B cell (primary cell): ENCODE results near the gene NFATC1. TPM values are rescaled to one million over a fixed set of nuclear protein-coding genes. Genes with fewer than 3 reads are reported as not detected.

Source experiments
- ATAC-seq: fragments of 200-7000 bp; cut with Tn5 transposase; one replicate; pipeline ENCODE4 v1.10.0; 2021; ENCODE audit warnings: low read depth, mild to moderate bottlenecking, moderate number of reproducible peaks, moderate library complexity
- CTCF ChIA-PET: fragments of 350-600 bp; sonication (Branson Sonifier 250); formaldehyde crosslinking; loops from one replicate; lab custom pipeline; 2021; ENCODE audit warnings: antibody characterized with exemption, inconsistent platforms; lab: Charles Lee
- POLR2A ChIA-PET: fragments of 350-600 bp; sonication (Branson Sonifier 250); formaldehyde crosslinking; loops from one replicate; lab custom pipeline; 2021; ENCODE audit warnings: antibody characterized with exemption; lab: Charles Lee
- DNase-seq: peaks from one replicate; pipeline ENCODE4 v3.0.0; 2013
- H2AFZ ChIP-seq: 2 replicates; pipeline ENCODE4 v1.6.1; 2012; ENCODE audit warnings: mild to moderate bottlenecking, low read depth, low read length; ENCODE audit not compliant: insufficient read depth, poor library complexity, severe bottlenecking
- H3K27ac ChIP-seq, 2 donors: 1 replicate in 1 of 2; 2 replicates in 1 of 2; pipeline ENCODE4 v1.5.1; 2012 to 2013; ENCODE audit warnings: low read length in 2 of 2, mild to moderate bottlenecking in 2 of 2, moderate library complexity in 1 of 2
- H3K27me3 ChIP-seq, 4 experiments: fragments of 200-600 bp in 1 of 4; sonication (generic) in 1 of 4; replicated peaks in 1 of 4; 1 replicate in 2 of 4; 2 replicates in 2 of 4; pipeline versions ENCODE4 v1.6.1 to v1.7.0; 2013 to 2016; ENCODE audit warnings: low read length in 3 of 4, mild to moderate bottlenecking in 2 of 4, mixed read lengths in 1 of 4, moderate library complexity in 1 of 4; ENCODE audit not compliant: insufficient read depth in 4 of 4, control insufficient read depth in 3 of 4; ENCODE audit errors: control extremely low read depth in 1 of 4
- H3K36me3 ChIP-seq, 2 experiments: replicated peaks in 1 of 2; 1 replicate in 1 of 2; 2 replicates in 1 of 2; pipeline versions ENCODE4 v1.6.1 to v1.7.1; 2013; ENCODE audit warnings: low read length in 1 of 2; ENCODE audit not compliant: insufficient read depth in 2 of 2, control insufficient read depth in 1 of 2; ENCODE audit errors: control extremely low read depth in 1 of 2, extremely low read depth in 1 of 2
- H3K4me1 ChIP-seq, 2 donors: fragments of 200-600 bp in 1 of 2; sonication (generic) in 1 of 2; 1 replicate in 1 of 2; 2 replicates in 1 of 2; pipeline versions ENCODE4 v1.5.1 to v1.6.1; 2013 to 2017; ENCODE audit warnings: low read length in 2 of 2; ENCODE audit not compliant: control insufficient read depth in 2 of 2, insufficient read depth in 2 of 2
- H3K4me2 ChIP-seq: replicated peaks from 2 replicates; pipeline ENCODE3; 2012; ENCODE audit warnings: mild to moderate bottlenecking, low read depth, low read length; ENCODE audit not compliant: poor library complexity, severe bottlenecking
- H3K4me3 ChIP-seq, 5 experiments: fragments of 200-600 bp in 1 of 5; sonication (generic) in 1 of 5; 1 replicate in 3 of 5; 2 replicates in 2 of 5; pipeline versions ENCODE4 v1.5.1 to v1.7.0; 2011 to 2016; ENCODE audit warnings: low read length in 4 of 5, mild to moderate bottlenecking in 4 of 5, low read depth in 2 of 5, control low read depth in 1 of 5, moderate library complexity in 1 of 5; ENCODE audit not compliant: insufficient read depth in 1 of 5; ENCODE audit errors: control extremely low read depth in 1 of 5, extremely low read depth in 1 of 5
- H3K79me2 ChIP-seq: fragments of 200-600 bp; sonication (generic); one replicate; pipeline ENCODE4 v1.6.0; 2016; ENCODE audit warnings: low read length; ENCODE audit not compliant: control insufficient read depth, insufficient read depth
- H3K9ac ChIP-seq: fragments of 200-600 bp; sonication (generic); 2 replicates; pipeline ENCODE4 v1.6.1; 2017; ENCODE audit warnings: mild to moderate bottlenecking, low read length, moderate library complexity
- H3K9me3 ChIP-seq, 3 donors: one replicate each; pipeline versions ENCODE4 v1.6.1 to v1.7.1; 2013; ENCODE audit warnings: low read length in 2 of 3; ENCODE audit not compliant: control insufficient read depth in 2 of 3, insufficient read depth in 1 of 3; ENCODE audit errors: control extremely low read depth in 1 of 3
- H4K20me1 ChIP-seq: 2 replicates; pipeline ENCODE4 v1.6.0; 2012; ENCODE audit warnings: mild to moderate bottlenecking, low read length; ENCODE audit not compliant: insufficient read depth, control insufficient read depth, poor library complexity, severe bottlenecking
- H3K27ac Mint-ChIP-seq: one replicate; pipeline ENCODE4 v1.8.0; 2021; ENCODE audit warnings: mixed read lengths
- H3K27me3 Mint-ChIP-seq: one replicate; pipeline ENCODE4 v1.8.0; 2021; ENCODE audit warnings: mixed read lengths
- H3K4me1 Mint-ChIP-seq: one replicate; pipeline ENCODE4 v1.8.0; 2021; ENCODE audit warnings: mixed read lengths
- H3K4me3 Mint-ChIP-seq: one replicate; pipeline ENCODE4 v1.8.0; 2021; ENCODE audit warnings: mixed read lengths
- H3K9me3 Mint-ChIP-seq: one replicate; pipeline ENCODE4 v1.8.0; 2022; ENCODE audit warnings: mixed read lengths; ENCODE audit not compliant: insufficient read depth
- CTCF ChIP-seq: fragments of 200-600 bp; IDR thresholded peaks from one replicate; pipeline ENCODE4 v1.8.0; 2022; ENCODE audit warnings: antibody characterized with exemption, mild to moderate bottlenecking
- EZH2 ChIP-seq: IDR thresholded peaks from 2 replicates; pipeline ENCODE4 v1.6.1; 2012; ENCODE audit warnings: borderline replicate concordance, low read depth, mild to moderate bottlenecking, moderate library complexity, low read length; ENCODE audit not compliant: insufficient read depth, poor library complexity, severe bottlenecking
- WGBS: methylation state at CpG from one replicate; pipeline ENCODE4 v1.1.5; 2013; ENCODE audit warnings: missing lambda C conversion rate; ENCODE audit not compliant: insufficient coverage; 5-methylcytosine and 5-hydroxymethylcytosine counted together
- intact Hi-C: fragments of 100-400 bp; cut with micrococcal nuclease; formaldehyde crosslinking; loops from one replicate; pipeline ENCODE4 v1.10.0; 2022
- polyA plus RNA-seq: library from polyadenylated mRNA; depleted of rRNA; stranded (reverse); fragments of >200 nt; gene quantifications from 2 replicates; pipeline ENCODE4 v1.2.3, GENCODE V29; 2012
- total RNA-seq, 2 donors: library from RNA; stranded (reverse); fragments of 120-200 nt in 1 of 2; gene quantifications; 1 replicate in 1 of 2; 2 replicates in 1 of 2; pipeline versions ENCODE4 v1.2.3 to v1.2.4, GENCODE V29; 2013 to 2022

NFATC1 gene
- total and polyA plus RNA-seq, 2 donors (not counting 1 experiment from before 2014, with no cell fraction given), result 32.2 to 108 TPM

GRCh38 chr18:79395308-79395640 is 456 bp upstream of the NFATC1 start:
- peaks cover 40 to 50% of the 10 kb centered on the region in 2 donors for H3K4me1 ChIP-seq
- no peaks in the 10 kb centered on the region for H3K9me3 Mint-ChIP-seq
- CTCF ChIA-PET, result interaction anchor here (1.2 to 4.3 kb wide), 4 partner anchors 47 to 135 kb away, joined by 3 to 38 read pairs (median 12); no protein-coding TSS in a partner anchor
- WGBS, result no CpG with 5 or more reads among the region's 34 CpGs
- H2AFZ ChIP-seq, result peak overlapping the region; percentile 68
- peaks cover 0 to 3% (median 0%) of the 10 kb centered on the region in 4 experiments for H3K27me3 ChIP-seq
- no peaks in the 10 kb centered on the region for H3K9me3 ChIP-seq
- no peak overlapping the region for H3K27ac ChIP-seq
- H3K4me2 ChIP-seq, result peak overlapping the region; percentile 99
- POLR2A ChIA-PET, result interaction anchor here (0.7 kb wide), 1 partner anchor 638 kb away, joined by 3 read pairs; no protein-coding TSS in a partner anchor
- peak overlapping the region; percentile 92 for H3K4me3 Mint-ChIP-seq
- peak overlapping the region in 4 of 5 experiments; percentile 32 to 78 (median 60) for H3K4me3 ChIP-seq
- H3K4me1 Mint-ChIP-seq, result peaks cover 41% of the 10 kb centered on the region
- H3K36me3 ChIP-seq, result no peaks in the 10 kb centered on the region
- TF ChIP-seq EZH2 (no peak), CTCF (no peak)
- H3K27me3 Mint-ChIP-seq, result no peaks in the 10 kb centered on the region
- peak overlapping the region; percentile 78 for H3K27ac Mint-ChIP-seq
- no peak for DNase-seq
- no peak for ATAC-seq
- H3K79me2 ChIP-seq, result peaks cover 38% of the 10 kb centered on the region
- H3K9ac ChIP-seq, result peak overlapping the region; percentile 69
- peaks cover 16% of the 10 kb centered on the region for H4K20me1 ChIP-seq
- intact Hi-C loops, result loop anchor here (1.0 kb wide), 1 partner anchor 284 kb away; the partner anchor contains the start of gene CTDP1
